KOPT-K1 (cell line): Measurements from ENCODE around the gene GGT5.
"Not testable (repeated sequence)": the region's sequence is repeated elsewhere in the genome, so short reads cannot be mapped to it uniquely, and the experiment has no call there.

Experiments
- H3K27ac ChIP-seq: fragments of 200-600 bp; sonication (generic); 2 replicates; pipeline ENCODE4 v1.5.1; 2016; ENCODE audit warnings: antibody characterized with exemption, mild to moderate bottlenecking, low read depth, low read length; ENCODE audit not compliant: poor library complexity, severe bottlenecking
- H3K36me3 ChIP-seq: fragments of 200-600 bp; sonication (generic); 2 replicates; pipeline ENCODE4 v1.5.1; 2017; ENCODE audit warnings: antibody characterized with exemption, mild to moderate bottlenecking, low read length, moderate library complexity; ENCODE audit not compliant: insufficient read depth
- H3K9me3 ChIP-seq: fragments of 200-600 bp; sonication (generic); 2 replicates; pipeline ENCODE4 v1.5.1; 2017; ENCODE audit warnings: antibody characterized with exemption, low read length, mild to moderate bottlenecking; ENCODE audit not compliant: insufficient read depth, poor library complexity, severe bottlenecking

The GGT5 gene

DNA sequence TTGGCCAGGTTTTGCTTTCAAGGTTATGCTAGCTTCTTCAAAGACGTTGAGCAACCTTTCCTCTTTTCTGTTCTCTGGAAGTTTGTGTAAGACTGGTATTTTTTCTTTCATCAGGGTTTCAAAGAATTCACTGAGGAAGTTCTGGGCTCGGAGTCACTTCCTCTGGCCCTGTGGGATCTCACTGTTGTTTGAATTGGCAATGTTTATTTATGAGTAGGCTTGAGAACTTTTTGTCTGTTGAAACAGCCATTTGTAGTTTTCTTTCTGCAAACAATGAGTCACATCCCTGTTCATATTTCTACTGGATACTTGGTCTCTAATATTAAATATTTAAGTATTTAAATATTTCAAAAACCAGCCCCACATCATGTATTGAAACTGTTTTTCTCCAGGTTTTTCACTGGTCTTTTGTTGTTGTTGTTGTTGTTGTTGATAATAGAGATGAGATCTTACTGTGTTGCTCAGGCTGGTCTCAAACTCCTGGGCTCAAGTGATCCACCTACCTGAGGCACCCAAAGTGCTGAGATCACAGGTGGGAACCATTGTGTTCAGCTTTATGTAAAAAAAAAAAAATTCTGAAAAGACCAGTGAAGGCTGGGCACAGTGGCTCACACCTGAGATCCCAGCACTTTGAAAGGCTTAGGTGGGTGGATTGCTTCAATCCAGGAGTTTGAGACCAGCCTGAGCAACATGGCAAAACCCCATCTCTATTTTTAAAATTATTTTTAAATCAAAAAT lies 36.7 kb downstream of the GGT5 start:
- Histone ChIP-seq H3K9me3 (no peaks in the 10 kb centered on the region), H3K36me3 (no peaks in the 10 kb centered on the region), H3K27ac (no peak overlapping the region)

DNA sequence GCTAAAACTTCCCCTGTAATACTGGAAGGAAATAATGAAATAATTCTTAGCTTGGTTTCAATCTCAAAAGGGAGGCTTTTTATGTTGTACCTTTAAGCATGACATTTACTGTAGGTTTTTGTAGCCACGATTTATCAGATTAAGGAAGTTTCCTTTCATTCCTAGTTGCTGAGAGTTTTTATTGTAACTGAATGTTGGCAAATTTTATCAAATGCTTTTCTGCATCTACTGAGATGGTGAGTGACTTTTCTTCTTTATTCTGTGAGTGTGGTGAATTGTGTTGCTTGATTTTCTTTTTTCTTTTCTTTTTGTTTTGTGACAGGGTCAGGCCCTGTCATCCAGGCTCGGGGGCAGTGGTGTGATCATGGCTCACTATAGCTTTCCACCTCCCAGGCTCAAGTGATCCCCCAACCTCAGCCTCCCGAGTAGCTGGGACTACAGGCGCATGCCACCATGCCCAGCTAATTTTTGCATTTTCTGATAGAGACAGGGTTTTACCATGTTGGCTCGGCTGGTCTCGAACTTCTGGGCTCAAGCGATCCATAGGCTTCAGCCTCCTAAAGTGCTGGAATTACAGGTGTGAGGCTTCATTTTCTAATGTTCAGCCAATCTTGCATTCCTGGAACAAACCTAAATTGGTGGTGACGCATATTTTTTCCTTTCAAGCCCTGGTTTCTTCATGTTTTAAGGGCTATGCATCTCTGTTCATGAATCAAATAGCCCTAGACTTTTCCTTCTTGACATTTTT lies 37.4 kb downstream of the GGT5 start:
- H3K9me3 ChIP-seq, result no peaks in the 10 kb centered on the region
- no peak overlapping the region for H3K27ac ChIP-seq
- no peaks in the 10 kb centered on the region for H3K36me3 ChIP-seq

DNA sequence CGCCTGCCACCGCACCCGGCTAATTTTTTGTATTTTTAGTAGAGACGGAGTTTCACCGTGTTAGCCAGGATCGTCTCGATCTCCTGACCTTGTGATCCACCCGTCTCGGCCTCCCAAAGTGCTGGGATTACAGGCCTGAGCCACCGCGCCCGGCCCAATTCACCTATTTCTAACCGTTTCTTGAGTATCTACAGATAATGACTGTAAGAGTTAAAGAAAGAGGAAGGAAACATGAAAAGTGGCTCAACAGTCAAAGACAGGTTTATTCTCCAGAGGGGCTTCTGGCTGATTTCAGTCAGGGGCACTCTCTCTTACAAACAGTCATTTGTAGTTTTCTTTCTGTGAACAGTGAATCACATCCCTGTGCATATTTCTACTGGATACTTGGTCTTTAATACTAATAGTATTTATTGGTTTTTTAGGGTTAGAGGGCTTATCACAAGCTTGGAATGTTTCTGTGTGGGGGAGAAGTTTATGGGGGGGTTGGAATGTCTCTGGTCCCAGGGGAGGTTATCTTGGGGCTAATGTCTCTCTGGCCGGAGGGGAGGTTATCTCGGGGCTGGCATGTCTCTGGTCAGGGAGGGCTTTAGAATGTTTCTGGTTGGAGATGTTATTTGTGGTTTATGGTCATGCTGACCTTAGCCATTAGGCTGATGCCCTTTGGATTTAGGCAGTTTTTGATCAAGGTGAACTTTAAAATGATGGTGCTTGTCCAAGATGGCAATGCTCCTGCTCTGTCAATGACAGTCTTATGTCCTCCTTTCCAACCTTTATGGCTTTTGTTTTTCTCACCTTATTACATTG lies 38.2 kb downstream of the GGT5 start:
- H3K9me3 ChIP-seq, H3K27ac ChIP-seq, H3K36me3 ChIP-seq: not testable (repeated sequence)

DNA sequence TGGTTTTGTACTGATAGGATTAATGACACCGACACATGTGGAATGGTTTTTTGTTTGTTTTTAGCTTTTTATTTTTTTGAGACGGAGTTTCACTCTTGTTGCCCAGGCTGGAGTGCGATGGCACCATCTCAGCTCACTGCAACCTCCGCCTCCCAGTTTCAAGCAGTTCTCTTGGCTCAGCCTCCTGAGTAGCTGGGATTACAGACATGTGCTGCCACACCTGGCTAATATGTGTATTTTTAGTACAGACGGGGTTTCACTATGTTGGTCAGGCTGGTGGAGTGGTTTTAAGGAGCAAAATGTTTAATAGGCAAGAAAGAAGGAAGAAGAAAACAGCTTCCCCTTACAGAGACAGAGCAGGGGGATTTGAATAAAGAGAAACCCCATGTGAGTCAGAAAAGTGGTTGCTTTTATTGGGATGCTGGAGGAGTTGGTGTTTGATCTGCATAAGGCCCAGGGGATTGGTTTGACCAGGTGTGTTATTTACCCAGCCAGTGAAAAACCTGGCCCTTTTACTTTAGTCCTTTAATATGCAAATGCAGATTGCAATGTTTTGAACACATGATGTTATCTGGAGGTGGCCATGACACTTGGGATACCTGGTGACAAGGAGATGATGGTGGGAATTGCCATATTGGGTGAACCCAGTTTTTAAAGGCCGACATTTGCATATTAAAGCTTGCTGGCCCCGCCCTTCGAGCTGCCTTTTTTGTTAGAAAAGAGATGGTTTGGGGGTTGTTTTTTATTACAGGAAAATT lies 39.3 kb downstream of the GGT5 start:
- H3K27ac ChIP-seq, result no peak overlapping the region
- H3K9me3 ChIP-seq, result no peaks in the 10 kb centered on the region

DNA sequence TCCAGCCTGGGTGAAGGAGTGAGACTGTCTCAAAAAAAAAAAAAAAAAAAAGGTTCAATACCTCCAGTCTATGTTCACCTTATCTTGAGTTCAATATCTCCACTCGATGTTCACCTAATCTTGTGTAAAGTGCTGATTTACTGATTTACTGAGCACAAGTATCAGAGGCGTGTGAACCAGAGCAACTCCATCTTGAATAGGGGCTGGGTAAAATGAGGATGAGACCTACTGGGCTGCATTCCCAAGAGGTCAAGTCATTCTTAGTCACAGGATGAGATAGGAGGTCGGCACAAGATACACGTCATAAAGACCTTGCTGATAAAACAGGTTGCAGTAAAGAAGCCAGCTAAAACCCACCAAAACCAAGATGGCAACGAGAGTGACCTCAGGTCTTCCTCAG lies 41.0 kb downstream of the GGT5 start:
- H3K9me3 ChIP-seq, H3K27ac ChIP-seq, H3K36me3 ChIP-seq: not testable (repeated sequence)

More for the DNA sequence above, 39.3 kb downstream of the GGT5 start:
- no peaks in the 10 kb centered on the region for H3K36me3 ChIP-seq

DNA sequence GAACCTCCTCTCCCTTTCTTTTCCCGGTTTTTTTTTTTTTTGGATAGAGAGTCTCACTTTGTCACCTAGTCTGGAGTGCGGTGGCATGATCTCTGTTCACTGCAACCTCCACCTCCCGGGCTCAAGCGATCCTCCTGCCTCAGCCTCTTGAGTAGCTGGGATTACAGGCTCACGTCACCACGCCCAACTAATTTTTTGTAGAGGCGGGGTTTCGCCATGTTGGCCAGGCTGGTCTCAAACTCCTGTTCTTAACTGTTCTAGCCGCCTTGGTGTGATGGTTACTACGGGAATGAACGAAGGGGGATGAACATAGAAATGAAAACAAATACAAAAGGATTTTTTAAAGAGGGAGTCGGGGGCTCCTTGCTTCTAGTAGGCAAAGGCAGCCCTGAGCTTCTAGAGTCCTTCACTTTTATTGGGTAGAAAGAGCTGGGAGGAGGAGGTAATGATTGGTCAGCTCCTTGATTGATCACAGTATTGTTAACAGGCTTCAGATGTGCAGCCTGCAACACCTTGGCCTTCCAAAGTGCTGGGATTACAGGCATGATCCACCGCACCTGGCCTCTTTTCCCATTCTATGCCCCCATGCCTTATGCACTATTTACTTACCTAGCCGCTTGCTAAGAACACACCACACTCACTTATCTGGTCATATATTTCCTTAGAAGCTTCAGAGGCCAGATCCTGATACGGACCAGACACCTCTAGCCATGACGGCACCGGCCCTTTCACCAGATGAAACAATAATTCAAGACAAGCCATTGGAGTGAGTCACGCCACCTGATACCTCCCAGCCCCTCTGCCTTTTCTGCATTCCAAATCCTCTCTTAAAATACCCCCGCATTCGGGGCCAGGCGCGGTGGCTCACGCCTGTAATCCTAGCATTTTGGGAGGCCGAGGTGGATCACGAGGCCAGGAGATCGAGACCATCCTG lies 42.9 kb downstream of the GGT5 start:
- H3K36me3 ChIP-seq, result no peaks in the 10 kb centered on the region
- H3K27ac ChIP-seq, result no peak overlapping the region
- no peaks in the 10 kb centered on the region for H3K9me3 ChIP-seq

DNA sequence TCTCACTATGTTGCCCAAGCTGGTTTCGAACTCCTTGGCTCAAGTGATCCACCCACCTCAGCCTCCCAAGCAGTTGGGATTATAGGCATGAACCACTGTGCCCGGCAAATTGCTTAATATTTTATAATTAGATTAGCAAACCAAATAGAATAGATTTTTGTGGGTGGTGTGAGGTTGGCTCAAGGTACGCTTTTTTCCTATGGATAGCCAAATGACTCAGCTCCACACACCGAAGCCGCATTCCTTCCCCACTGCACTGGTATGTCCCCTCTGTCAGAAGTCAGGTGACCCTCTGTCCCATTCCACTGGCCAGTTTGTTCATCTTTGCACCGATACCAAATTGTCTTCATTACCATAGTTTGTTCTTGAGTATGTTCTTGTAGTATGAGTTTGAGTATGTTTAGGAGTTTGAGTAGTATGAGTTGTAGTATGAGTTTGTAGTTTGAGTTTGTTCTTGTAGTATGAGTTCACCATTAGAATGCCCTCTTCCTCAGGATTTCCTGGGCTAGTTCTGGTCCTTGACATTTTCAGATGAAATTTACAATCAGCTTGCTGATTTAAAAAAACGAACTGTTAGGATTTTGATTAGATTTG lies 44.2 kb downstream of the GGT5 start:
- no peaks in the 10 kb centered on the region for H3K36me3 ChIP-seq
- no peak overlapping the region for H3K27ac ChIP-seq
- no peaks in the 10 kb centered on the region for H3K9me3 ChIP-seq

DNA sequence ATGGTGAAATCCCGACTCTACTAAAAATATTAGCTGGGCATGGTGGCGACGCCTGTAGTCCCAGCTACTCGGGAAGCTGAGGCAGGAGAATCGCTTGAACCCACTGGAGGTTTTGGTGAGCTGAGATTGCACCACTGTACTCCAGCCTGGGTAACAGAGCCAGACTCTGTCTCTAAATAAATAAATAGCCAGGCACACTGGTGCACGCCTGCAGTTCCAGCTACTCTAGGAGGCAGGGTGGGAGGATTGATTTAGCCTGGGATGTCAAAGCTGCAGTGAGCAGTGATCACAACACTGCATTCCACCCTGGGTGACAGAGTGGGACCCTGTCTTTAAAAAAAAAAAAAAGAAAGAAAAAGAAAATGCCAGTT lies 46.2 kb downstream of the GGT5 start:
- H3K36me3 ChIP-seq, result no peaks in the 10 kb centered on the region
- H3K9me3 ChIP-seq, result no peaks in the 10 kb centered on the region
- H3K27ac ChIP-seq, result no peak overlapping the region

DNA sequence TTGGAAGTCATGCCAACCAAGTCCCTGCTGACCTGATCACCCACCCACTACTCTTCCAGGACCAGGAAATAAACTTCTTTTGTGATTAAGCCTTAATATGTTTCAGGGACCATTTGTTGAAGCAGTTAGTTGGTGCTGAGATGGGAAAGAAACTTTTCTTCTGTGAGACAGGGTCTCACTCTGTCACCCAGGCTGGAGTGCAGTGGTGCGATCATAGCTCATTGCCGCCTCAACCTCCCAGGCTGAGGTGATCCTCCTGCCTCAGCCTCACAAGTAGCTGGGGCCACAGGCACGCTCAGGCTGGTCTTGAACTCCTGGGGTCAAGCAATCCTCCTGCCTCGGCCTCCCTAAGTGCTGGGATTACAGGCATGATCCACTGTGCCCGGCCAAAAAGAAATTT lies 53.0 kb downstream of the GGT5 start:
- Histone ChIP-seq H3K9me3 (no peaks in the 10 kb centered on the region), H3K36me3 (no peaks in the 10 kb centered on the region), H3K27ac (no peak overlapping the region)

DNA sequence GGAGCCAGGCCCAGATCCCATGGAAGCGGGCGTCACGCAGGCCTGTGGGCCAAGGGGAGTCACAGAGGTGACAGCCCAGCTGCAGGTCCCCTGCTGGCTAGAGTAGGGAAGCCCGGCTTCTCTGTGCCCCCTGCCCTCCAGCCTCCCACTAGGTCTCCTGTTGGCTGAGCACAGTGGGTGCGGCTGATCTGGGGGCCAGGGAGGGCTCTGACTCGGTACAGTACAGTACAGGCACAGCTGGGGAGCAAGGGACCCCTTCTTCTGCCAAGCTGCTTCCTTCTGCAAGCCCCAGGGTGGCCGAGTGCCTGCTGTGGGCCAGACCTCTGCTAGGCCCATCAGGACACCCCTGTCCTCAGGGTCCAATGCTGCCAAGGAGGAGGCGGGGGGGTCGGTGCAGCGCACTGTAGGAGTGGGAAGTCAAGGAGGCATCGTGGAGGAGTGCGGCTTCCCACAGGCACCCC lies 53.5 kb downstream of the GGT5 start:
- H3K9me3 ChIP-seq, result no peaks in the 10 kb centered on the region
- H3K27ac ChIP-seq, result no peak overlapping the region
- H3K36me3 ChIP-seq, result no peaks in the 10 kb centered on the region

DNA sequence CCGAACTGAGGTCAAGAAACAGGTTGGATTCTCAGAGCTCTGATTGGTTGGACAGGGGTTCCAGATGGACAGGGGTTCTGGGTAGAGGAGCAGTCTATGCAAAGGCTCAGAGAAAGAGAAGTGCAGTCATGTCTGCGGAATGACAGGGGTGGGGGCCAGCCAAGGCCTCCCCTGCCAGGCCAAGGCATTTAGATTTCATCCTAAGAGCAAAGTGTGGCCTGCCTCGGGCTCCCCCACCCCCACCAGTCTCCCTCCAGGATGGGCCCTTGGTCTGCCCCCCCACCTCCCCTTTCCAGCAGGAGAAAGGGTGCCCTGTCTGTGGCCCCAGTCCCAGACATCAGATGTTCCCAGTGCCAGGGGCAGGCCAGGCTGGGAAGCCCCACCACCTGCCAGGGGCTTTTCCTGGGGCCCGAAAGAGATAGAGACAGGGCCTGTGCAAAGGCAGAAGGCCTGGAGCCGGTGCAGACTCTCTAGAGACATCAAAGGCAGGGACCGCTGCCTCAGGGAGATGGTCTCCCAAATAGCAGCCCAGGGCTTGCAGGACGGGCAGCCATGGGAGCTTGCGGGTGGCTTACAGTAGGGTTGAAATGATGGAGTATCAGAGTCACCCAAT lies 54.2 kb downstream of the GGT5 start:
- no peaks in the 10 kb centered on the region for H3K9me3 ChIP-seq
- no peaks in the 10 kb centered on the region for H3K36me3 ChIP-seq
- H3K27ac ChIP-seq, result no peak overlapping the region

DNA sequence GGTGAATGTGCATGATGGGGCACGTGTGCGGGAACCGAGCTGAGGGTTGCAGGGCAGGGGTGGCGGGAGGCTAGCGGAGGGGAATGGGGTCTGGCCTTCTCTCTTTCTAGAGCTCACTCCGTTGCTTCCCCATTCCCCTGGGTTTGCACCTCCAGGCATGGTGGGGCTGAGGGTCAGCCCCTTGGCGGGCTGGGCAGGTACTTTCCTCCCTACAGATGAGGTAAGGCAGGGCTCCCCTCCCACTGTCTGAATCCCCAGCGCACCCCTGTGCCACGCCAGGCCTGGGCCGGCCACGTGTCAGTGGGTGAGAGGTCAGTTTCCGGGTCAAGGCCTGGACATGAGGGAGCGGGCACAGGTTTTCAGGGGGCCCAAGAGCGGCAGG lies 54.7 kb downstream of the GGT5 start:
- Histone ChIP-seq H3K36me3 (no peaks in the 10 kb centered on the region), H3K9me3 (no peaks in the 10 kb centered on the region), H3K27ac (no peak overlapping the region)
